Lung (tissue), 12 donors: ENCODE results near the gene GGA1. TPM values are rescaled to one million over a fixed set of nuclear protein-coding genes. Genes with fewer than 3 reads are reported as not detected.

Experiments
- ATAC-seq: fragments of 200-7000 bp; cut with Tn5 transposase; one replicate; pipeline ENCODE4 v1.9.1; 2020; ENCODE audit warnings: moderate number of reproducible peaks; ENCODE audit not compliant: insufficient read depth, low FRiP score
- DNase-seq, 3 donors: peaks; one replicate each; pipeline ENCODE4 v3.0.0-alpha.2; 2013 to 2017
- H3K27ac ChIP-seq, 2 donors: one replicate each; pipeline ENCODE4 v1.5.1; 2013; ENCODE audit warnings: mild to moderate bottlenecking in 2 of 2, moderate library complexity in 2 of 2, control low read depth in 1 of 2, inconsistent platforms in 1 of 2, low read depth in 1 of 2, low read length in 1 of 2
- H3K27me3 ChIP-seq, 3 donors: one replicate each; pipeline ENCODE4 v1.5.1; 2013; ENCODE audit warnings: low read length in 2 of 3; ENCODE audit not compliant: control insufficient read depth in 3 of 3, insufficient read depth in 3 of 3
- H3K36me3 ChIP-seq, 4 donors: one replicate each; pipeline ENCODE4 v1.5.1; 2013; ENCODE audit warnings: low read length in 4 of 4, mild to moderate bottlenecking in 1 of 4, moderate library complexity in 1 of 4; ENCODE audit not compliant: control insufficient read depth in 4 of 4, insufficient read depth in 4 of 4
- H3K4me1 ChIP-seq, 5 donors: one replicate each; pipeline ENCODE4 v1.5.1; 2013; ENCODE audit warnings: low read length in 5 of 5, mild to moderate bottlenecking in 2 of 5, moderate library complexity in 1 of 5; ENCODE audit not compliant: control insufficient read depth in 5 of 5, insufficient read depth in 5 of 5
- H3K4me3 ChIP-seq: one replicate; pipeline ENCODE4 v1.5.1; 2013; ENCODE audit warnings: mild to moderate bottlenecking, control low read depth, moderate library complexity
- H3K9ac ChIP-seq, 2 donors: one replicate each; pipeline ENCODE4 v1.5.1; 2013; ENCODE audit warnings: low read length in 2 of 2, control low read depth in 1 of 2; ENCODE audit not compliant: insufficient read depth in 1 of 2
- H3K9me3 ChIP-seq, 4 donors: one replicate each; pipeline ENCODE4 v1.5.1; 2013; ENCODE audit warnings: low read length in 3 of 4, mild to moderate bottlenecking in 1 of 4, moderate library complexity in 1 of 4; ENCODE audit not compliant: control insufficient read depth in 4 of 4, insufficient read depth in 3 of 4
- WGBS, 2 donors: extraction: QIAGEN DNeasy Blood & Tissue Kit; methylation state at CpG; one replicate each; pipeline ENCODE4 v1.1.7; 2013; 5-methylcytosine and 5-hydroxymethylcytosine counted together
- polyA plus RNA-seq, 2 donors: library from polyadenylated mRNA; stranded (reverse); fragments of 200-250 nt; gene quantifications; one replicate each; pipeline ENCODE4 v1.2.1, GENCODE V29; 2013
- total RNA-seq, 2 donors: library from RNA; depleted of rRNA in 1 of 2; stranded (reverse); fragments of >200 nt in 1 of 2; gene quantifications; one replicate each; pipeline ENCODE4 v1.2.1, GENCODE V29; 2014 to 2021
- TF ChIP-seq, protein P1 (sequence below): IDR thresholded peaks from 2 replicates; pipeline ENCODE4 v1.5.1; 2012; ENCODE audit warnings: mild to moderate bottlenecking; ENCODE audit errors: control extremely low read depth, extremely low read depth
- donor health status: control.
- donor health status: control.
- donor health status: Bipolar disorder and iron deficiency.
- donor health status: healthy.
- donor health status: DM: yes; HTN: yes; CAD: no.

Gene GGA1
- total and polyA plus RNA-seq, 4 donors = 51.5 to 72.4 (median 57.5) TPM

DNA sequence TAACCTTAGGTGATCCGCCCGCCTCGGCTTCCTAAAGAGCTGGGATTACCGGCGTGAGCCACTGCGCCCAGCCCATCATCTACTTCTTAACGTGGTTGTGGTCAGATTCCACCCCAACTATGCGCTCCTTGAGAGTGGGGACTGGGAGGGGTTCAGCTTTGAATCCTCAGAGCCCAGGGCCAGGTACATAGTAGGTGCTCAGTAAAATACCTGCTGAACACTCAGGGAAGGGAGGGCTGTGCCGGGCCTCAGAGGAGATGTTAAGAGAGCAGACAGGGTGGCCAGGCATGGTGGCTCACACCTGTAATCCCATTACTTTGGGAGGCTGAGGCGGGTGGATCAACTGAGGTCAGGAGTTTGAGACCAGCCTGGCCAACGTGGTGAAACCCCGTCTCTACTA, 65.6 kb downstream of the GGA1 start:
- TF ChIP-seq, protein P1, sequence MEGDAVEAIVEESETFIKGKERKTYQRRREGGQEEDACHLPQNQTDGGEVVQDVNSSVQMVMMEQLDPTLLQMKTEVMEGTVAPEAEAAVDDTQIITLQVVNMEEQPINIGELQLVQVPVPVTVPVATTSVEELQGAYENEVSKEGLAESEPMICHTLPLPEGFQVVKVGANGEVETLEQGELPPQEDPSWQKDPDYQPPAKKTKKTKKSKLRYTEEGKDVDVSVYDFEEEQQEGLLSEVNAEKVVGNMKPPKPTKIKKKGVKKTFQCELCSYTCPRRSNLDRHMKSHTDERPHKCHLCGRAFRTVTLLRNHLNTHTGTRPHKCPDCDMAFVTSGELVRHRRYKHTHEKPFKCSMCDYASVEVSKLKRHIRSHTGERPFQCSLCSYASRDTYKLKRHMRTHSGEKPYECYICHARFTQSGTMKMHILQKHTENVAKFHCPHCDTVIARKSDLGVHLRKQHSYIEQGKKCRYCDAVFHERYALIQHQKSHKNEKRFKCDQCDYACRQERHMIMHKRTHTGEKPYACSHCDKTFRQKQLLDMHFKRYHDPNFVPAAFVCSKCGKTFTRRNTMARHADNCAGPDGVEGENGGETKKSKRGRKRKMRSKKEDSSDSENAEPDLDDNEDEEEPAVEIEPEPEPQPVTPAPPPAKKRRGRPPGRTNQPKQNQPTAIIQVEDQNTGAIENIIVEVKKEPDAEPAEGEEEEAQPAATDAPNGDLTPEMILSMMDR = no peak
- ATAC-seq = no peak

DNA sequence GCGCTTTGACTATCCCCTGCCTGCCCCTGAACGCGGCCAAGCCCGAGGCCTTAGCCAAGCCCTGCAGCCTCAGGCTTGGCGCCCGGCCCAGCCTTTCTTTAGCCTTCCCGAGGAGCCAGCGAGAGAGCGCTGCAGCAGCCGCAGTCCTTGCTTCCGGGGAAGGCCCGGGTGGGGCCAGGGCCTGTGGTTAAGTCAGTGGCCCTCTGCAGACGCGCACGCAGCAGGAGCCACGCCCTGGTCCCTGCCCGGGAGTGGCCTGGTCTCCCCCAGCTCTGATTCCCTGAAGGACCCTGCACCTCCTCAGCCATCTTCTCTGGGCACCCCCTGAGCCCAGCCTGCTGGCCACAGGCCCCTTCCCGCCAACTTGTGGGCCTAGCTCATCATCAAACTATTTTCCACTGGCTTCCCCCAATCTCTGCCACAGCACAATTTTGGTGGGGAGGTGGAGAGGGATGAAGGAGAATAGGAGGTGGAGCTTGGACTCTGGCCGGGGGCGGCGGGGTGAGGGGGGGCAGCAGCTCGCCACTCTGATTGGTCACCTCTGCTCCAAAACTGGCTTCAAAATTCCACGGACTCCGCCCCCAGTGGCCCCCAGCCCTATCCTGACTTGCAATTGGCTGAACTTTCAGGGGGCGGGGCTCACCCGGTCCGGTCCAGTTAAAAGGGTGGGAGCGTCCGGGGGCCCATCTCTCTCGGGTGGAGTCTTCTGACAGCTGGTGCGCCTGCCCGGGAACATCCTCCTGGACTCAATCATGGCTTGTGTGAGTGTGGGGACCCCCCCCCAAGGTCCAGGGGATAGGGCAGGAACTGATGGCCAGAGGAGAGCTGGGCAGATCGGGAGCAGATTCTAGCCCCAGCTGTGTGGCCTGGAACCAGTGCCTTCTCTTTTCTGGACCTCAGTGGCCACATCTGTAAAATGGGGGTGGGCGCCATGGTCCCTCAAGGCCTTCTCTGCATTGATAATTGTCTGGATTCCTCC, 66.6 kb downstream of the GGA1 start, which contains the start of gene LGALS1:
LGALS1 (plus strand) TSS at position 686 of the 979 bp plus-strand sequence; CDS start at position 753, 67 bp downstream.
- H3K4me3 ChIP-seq = peak within 1 kb of the TSS; percentile 60
- DNase-seq (peak; percentile 97), ATAC-seq (peak; percentile 78)
- 10 to 12% methylated on average over 34 of the region's 34 CpGs for WGBS, 2 donors
- H3K27me3 ChIP-seq = no peaks in the 10 kb centered on the region
- H3K36me3 ChIP-seq = peaks cover 0 to 7% (median 4%) of the 10 kb centered on the region in 4 donors
- H3K4me1 ChIP-seq = peaks cover 0 to 16% (median 8%) of the 10 kb centered on the region in 5 donors
- peak within 1 kb of the TSS; percentile 95 to 97 for H3K27ac ChIP-seq
- H3K9me3 ChIP-seq = no peaks in the 10 kb centered on the region
- H3K9ac ChIP-seq = peak within 1 kb of the TSS in 1 of 2 donors; percentile 85
- TF ChIP-seq, protein P1 = no peak

More for the DNA sequence above, 65.6 kb downstream of the GGA1 start:
- DNase-seq = no peak
- H3K9ac ChIP-seq = peak overlapping the region in 1 of 2 donors; percentile 55
- no peaks in the 10 kb centered on the region for H3K9me3 ChIP-seq
- peak overlapping the region; percentile 4 to 63 for H3K27ac ChIP-seq
- peaks cover 0 to 16% (median 8%) of the 10 kb centered on the region in 5 donors for H3K4me1 ChIP-seq
- H3K36me3 ChIP-seq = peaks cover 0 to 4% (median 1%) of the 10 kb centered on the region in 4 donors
- no peak overlapping the region for H3K4me3 ChIP-seq
- no peaks in the 10 kb centered on the region for H3K27me3 ChIP-seq
- WGBS, 2 donors = 79 to 84% methylated on average over 12 of the region's 12 CpGs

DNA sequence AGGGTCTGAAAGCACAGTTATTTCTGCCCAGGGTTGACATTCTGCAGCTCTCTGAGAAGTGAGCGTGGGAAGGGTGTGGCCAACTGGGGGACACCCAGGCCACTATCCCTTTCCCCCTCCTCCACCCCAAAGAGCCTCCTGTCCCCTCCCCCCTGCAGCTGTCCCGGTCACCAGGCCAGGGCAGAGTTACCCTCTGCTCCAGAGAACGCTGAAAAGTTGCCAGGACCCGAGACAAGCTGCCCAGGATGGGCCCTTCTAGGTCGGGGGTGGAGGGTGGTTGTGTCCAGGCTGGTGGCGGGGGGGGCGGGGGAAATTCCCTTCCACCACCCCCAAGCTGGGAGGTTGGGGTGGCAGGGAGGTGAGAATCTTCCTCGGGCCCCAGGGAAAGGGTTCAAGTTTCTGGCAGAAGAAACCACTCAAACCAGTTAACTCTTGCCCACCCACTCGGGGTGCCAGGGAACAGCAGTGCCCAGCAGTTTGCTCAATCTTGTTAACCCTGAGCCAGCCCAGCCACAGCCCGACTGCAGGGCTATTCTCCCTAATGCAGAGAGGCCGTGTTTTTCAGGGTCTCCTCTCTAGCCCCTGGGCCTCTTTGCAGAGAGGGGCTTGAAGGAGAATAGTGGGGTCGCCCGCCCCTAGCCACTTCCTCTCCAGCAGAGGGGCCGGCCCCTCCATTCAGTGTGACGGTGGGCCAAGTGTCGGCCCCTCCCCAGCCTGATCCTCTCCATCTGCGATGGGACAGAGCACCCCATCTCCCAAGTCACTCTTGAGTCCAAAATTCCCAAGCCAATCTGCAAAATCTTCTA, 67.5 kb downstream of the GGA1 start:
- TF ChIP-seq, protein P1 = no peak
- Histone ChIP-seq H3K4me3 (peak overlapping the region; percentile 60), H3K27me3 (no peaks in the 10 kb centered on the region), H3K4me1 (peaks cover 0 to 16% (median 8%) of the 10 kb centered on the region in 5 donors), H3K27ac (peak overlapping the region; percentile 95 to 97), H3K9ac (peak overlapping the region in 1 of 2 donors; percentile 85), H3K9me3 (no peaks in the 10 kb centered on the region), H3K36me3 (peaks cover 0 to 7% (median 4%) of the 10 kb centered on the region in 4 donors)
- WGBS, 2 donors = 14 to 17% methylated on average over 17 of the region's 17 CpGs
- ATAC-seq (no peak), DNase-seq (peak in 2 of 3 donors; percentile 55 to 65)
